Germinal center (tissue), 1 donor: Measurements from ENCODE around the gene NTN5.
"Not testable (repeated sequence)": the region's sequence is repeated elsewhere in the genome, so short reads cannot be mapped to it uniquely, and the experiment has no call there.

Experiments
- DNase-seq: peaks from one replicate; pipeline ENCODE4 v3.0.0; 2012; ENCODE audit warnings: mixed read lengths, low spot score

The NTN5 gene

GRCh38 chr19:48696353-48697010 is 23.7 kb upstream of the NTN5 start:
- no peak for DNase-seq

GRCh38 chr19:48695743-48696352 is 23.0 kb upstream of the NTN5 start, which contains the start of gene FUT2:
TSS of gene FUT2 (plus strand) at chr19:48695971. CDS start at chr19:48702957, 6,986 bp downstream.
- no peak for DNase-seq

- not testable (repeated sequence) for DNase-seq
These were observed 20.8 kb upstream of the NTN5 start for GRCh38 chr19:48693629-48694028.

GRCh38 chr19:48689449-48689848 is 16.6 kb upstream of the NTN5 start:
- DNase-seq: no peak

DNA sequence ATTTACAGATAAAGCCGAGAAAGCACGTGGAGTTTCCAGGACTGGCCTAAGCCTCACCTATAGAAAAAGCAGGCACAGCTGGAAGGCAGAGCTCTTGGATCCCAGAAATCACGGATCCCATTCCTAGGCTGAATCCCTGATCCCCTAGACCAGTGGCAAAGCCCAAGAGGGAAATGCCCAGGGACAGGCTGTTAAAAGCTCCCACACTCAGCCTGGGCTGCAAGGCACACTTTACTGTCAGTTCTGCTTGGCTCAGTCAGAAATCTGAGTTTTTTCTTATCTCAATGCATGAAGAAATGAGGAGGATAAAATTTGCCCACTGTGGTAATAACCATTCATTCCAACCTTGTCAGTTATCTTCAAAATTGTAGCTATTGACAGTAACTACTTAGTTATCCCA is 15.0 kb upstream of the NTN5 start:
- no peak for DNase-seq

GRCh38 chr19:48686637-48687036 is 13.8 kb upstream of the NTN5 start:
- DNase-seq: not testable (repeated sequence)

- DNase-seq: no peak
These were observed 13.3 kb upstream of the NTN5 start for GRCh38 chr19:48686088-48686487.

DNA sequence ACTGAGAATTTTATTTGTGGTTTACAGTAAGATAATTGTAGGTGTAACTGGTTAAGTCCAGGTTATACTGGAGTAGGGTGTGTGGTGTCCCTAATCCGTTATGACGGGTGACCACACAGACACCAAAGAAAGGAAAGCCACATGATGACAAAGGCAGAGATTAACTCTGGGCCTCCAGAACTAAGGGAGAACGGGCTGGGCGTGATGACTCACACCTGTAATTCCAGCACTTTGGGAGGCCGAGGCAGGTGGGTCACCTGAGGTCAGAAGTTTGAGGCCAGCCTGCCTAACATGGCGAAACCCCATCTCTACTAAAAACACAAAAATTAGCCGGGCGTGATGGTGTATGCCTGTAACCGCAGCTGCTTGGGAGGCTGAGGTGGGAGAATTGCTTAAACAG is 12.8 kb upstream of the NTN5 start:
- no peak for DNase-seq

DNA sequence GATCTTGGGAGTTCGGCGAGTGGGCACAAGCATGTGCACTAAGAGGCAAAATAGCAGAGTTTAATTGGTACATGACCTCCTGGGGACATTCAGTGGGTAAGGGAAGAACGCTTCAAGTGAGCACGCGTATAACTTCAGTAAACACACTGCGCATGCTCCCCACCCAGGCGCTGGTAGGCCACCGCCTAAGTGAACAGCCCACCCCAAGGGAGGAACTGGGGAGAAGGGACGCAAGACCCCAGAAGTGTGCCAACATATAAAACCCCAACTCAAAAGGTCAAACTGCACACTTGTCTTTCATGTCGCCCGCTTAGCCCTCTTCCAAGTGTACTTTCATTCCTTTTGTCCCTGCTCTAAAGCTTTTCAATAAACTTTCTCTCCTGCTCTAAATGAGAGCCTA is 10.5 kb upstream of the NTN5 start:
- no peak for DNase-seq

DNA sequence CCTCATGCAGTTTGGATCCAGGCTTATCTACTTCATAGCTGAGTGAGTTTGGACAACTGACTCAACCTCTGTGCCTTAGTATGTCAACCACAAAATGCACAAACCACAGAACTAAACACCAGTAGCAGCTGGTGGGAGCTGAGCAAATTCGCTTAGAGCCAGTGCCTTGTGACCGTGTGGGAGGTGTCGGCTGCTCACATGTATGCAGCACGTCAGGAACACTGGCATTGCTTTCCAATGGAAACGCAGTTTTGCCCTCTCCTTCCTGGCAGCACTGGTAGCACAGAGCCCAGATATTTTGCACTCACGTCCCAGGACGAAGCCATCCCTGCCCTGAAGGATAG is 8.3 kb upstream of the NTN5 start:
- no peak for DNase-seq

DNA sequence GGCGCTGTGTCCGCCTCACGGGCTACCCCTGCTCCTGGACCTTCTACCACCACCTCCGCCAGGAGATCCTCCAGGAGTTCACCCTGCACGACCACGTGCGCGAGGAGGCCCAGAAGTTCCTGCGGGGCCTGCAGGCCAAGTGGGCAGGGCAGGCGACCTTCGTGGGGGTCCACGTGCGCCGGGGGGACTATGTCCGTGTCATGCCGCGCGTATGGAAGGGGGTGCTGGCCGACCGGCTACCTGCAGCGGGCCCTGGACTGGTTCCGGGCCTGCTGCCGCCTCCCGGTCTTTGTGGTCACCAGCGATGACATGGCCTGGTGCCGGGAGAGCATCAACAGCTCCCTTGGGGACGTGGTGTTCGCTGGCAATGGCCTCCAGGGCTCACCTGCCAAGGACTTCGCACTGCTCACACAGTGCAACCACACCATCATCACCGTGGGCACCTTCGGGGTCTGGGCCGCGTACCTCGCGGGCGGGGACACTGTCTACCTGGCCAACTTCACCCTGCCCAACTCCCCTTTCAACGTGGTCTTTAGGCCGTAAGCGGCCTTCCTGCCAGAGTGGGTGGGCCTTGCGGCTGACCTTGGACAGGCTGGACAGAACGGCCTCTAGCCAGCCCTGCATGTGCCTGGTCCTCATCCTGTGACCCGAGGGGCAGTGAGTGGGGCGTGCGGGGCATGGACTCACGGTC is 7.8 kb upstream of the NTN5 start:
- no peak for DNase-seq

- not testable (repeated sequence) for DNase-seq
These were observed 7.2 kb upstream of the NTN5 start for GRCh38 chr19:48680006-48680405.

GRCh38 chr19:48678201-48678600 is 5.4 kb upstream of the NTN5 start:
- no peak for DNase-seq

- no peak for DNase-seq
These were observed 4.1 kb upstream of the NTN5 start for GRCh38 chr19:48676887-48677286.

DNA sequence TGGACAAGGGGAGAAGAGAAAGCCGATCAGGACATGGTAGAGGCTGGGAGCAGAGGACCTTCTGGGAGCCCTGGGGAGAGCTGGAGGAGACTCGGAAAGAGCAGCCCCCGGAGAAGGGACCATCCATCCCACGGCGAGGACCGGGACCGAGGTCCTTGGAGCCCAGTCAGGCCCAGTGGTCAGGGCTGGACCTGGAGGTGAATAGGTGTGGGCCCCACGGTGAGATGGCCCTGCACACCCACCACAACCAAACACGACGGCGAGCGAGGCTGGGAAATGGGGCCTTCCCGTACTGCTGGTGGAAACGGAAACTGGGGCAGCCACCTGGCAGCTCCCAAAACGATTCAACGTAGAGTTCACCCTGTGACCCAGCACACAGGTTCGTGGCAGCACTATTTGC is 3.7 kb upstream of the NTN5 start:
- DNase-seq: no peak

GRCh38 chr19:48674921-48675824 is 2.4 kb upstream of the NTN5 start:
- DNase-seq: peak; percentile 87

GRCh38 chr19:48674216-48674809 is 1.5 kb upstream of the NTN5 start:
- DNase-seq: no peak

DNA sequence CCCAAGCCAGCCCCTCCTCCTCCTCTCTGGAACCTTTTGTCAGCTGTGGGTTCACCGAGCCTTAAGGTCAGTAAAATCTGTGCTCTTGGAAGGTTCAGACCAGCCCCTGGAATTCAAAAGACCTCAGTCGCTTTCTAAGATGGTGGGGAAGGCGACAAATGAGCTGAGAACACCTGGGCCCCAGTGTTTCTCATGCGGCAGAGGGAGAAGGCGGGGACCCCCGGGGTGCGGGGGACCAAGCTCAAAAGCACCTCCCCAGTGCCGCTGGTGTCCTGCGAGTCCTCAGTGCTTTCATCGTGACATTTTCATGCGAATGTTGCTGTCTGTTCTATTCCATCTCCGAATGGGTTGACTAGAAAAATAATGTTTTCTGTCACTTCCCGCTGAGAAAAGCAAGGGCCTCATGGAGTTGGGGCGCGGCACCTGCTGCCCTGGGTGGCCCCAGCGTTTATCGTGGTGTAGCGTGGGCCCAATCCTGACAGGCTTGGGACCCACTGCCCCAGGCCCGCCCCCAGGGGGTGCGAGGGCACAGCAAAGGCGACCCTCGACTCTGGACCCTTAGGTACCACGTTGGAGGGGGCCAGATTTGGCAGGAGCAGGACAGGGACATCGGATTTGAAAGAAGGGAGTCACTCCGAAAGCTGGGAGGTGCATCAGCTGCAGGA is 751 bp upstream of the NTN5 start:
- no peak for DNase-seq

GRCh38 chr19:48671446-48671995 is 1.3 kb downstream of the NTN5 start:
- DNase-seq: no peak

DNA sequence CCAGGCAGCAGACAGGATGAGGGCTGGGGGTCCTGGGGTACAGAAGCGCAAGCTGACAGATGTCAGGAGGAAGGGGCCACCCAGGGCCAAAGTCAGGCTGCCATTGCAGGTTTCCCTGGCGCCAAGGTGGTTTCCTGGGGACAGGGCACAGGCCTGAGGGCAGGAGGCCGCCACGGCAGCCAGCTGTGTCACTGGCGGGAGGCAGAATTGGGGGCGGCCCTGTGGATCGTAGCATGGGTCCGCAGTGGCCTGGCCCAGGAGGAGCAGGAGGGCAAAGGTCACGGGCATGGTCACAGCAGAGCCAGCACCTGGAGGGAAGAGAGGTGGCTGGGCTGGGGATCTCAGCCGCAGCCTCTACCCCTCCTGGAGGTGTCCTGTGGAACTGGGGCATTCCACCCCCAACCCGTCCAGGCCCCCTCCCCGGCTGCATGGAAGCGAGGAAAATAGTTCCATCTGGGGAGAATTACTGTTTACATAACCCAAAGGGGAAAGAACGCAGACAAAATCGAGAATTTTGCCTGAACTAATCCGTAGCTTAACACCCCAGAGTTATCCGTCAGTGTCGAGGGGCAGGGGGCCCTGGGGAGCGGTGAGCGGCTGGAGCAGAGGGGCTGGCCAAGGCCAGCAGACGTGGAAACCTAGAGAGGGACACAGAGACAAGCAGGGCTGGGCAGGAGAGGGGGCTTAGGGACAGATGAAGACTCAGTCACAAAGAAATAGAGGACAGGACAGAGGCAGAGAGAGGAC is 1.9 kb downstream of the NTN5 start:
- DNase-seq: no peak
